Upper lobe of right lung (tissue), 1 donor: ENCODE measurements around the gene USP25. TPM values are rescaled to one million over a fixed set of nuclear protein-coding genes. Genes with fewer than 3 reads are reported as not detected.

Experiments
- ATAC-seq: fragments of 200-7000 bp; cut with Tn5 transposase; one replicate; pipeline ENCODE4 v1.9.1; 2020; ENCODE audit warnings: mild to moderate bottlenecking, moderate library complexity
- DNase-seq: peaks from one replicate; pipeline ENCODE4 v3.0.0-alpha.2; 2020
- H3K27ac ChIP-seq: fragments of 200-600 bp; one replicate; pipeline ENCODE4 v1.8.0; 2022
- H3K27me3 ChIP-seq: fragments of 200-600 bp; one replicate; pipeline ENCODE4 v1.8.0; 2022; ENCODE audit warnings: mild to moderate bottlenecking
- H3K36me3 ChIP-seq: fragments of 200-600 bp; one replicate; pipeline ENCODE4 v1.8.0; 2022
- H3K4me1 ChIP-seq: fragments of 200-600 bp; one replicate; pipeline ENCODE4 v1.8.0; 2022
- H3K4me3 ChIP-seq: fragments of 200-600 bp; one replicate; pipeline ENCODE4 v1.8.0; 2022; ENCODE audit warnings: mild to moderate bottlenecking
- H3K9me3 ChIP-seq: fragments of 200-600 bp; one replicate; pipeline ENCODE4 v1.8.0; 2022
- CTCF ChIP-seq: fragments of 200-600 bp; IDR thresholded peaks from one replicate; pipeline ENCODE4 v1.8.0; 2022; ENCODE audit warnings: antibody characterized with exemption
- intact Hi-C: fragments of 100-400 bp; cut with DNase I; formaldehyde crosslinking; loops from one replicate; pipeline ENCODE4 v1.11.0; 2022
- total RNA-seq: library from RNA; stranded (reverse); fragmentation: NEBNext Ultra II Directional; extraction: Animal tissue kit (Norgen Biotek cat#: 25700); gene quantifications from one replicate; pipeline ENCODE4 v1.2.1, GENCODE V29; 2021
- donor health status: DM: no; HTN: yes; CAD: no; lungs with severe emphysema.

The USP25 gene
- total RNA-seq, 1 donor from 2014 or later = 65.0 TPM

DNA sequence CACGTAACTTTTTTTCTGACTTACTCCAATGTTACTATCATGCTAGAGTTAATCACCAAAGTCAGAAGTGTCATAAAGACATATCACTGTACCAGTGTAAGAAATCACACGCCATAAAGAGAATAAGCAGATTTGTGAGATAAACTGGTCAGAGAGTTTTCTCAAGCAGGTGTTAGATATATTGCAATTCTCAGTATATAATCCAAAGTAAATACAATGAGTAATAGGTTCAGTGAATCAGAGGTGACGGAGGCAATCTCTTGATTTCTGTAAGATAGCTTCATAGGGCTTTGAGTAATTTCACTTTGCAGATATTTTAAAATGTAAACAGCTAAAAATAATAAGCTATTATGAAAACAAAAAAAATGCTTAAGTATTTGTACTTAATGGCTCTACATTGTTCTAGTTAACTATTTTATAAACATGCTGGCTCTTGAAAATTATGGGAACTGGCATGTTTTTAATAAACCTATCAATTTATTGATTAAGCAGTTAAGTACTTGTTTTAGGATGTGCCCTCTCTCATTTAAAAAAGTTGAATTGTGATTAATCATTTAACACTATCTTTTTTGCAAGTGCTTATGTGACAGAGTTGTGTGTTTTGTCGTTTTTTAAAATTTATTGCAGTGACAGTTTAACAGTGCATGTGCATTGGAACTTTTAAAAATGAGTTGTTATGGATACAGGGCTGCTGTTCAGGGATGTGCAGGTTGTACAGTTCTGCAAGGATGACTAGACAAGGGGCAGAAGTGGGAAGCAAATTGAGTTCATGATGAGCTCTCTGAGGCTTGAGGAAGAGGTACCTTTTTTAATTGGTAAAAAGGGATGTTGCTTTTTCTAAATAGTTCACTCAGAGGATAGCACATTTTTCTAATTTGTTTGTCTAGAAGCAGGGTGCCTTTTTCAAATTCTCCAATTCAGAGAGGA, 119.1 kb downstream of the USP25 start:
- ATAC-seq = no peak
- Histone ChIP-seq H3K27ac (no peak overlapping the region), H3K4me1 (no peaks in the 10 kb centered on the region), H3K9me3 (no peaks in the 10 kb centered on the region), H3K4me3 (no peak overlapping the region), H3K36me3 (peaks cover 7% of the 10 kb centered on the region), H3K27me3 (no peaks in the 10 kb centered on the region)
- intact Hi-C loops = no loop called here
- TF ChIP-seq CTCF = no peak
- DNase-seq = no peak

GRCh38 chr21:15849927-15850326, 120.1 kb downstream of the USP25 start:
- ATAC-seq = no peak
- no peak for DNase-seq
- Histone ChIP-seq H3K27ac (no peak overlapping the region), H3K9me3 (no peaks in the 10 kb centered on the region), H3K36me3 (peaks cover 18% of the 10 kb centered on the region), H3K4me3 (no peak overlapping the region), H3K27me3 (no peaks in the 10 kb centered on the region), H3K4me1 (no peaks in the 10 kb centered on the region)
- intact Hi-C loops = no loop called here
- TF ChIP-seq CTCF = no peak

- Histone ChIP-seq H3K27me3 (no peaks in the 10 kb centered on the region), H3K36me3 (peaks cover 24% of the 10 kb centered on the region), H3K9me3 (no peaks in the 10 kb centered on the region), H3K27ac (no peak overlapping the region), H3K4me1 (no peaks in the 10 kb centered on the region), H3K4me3 (no peak overlapping the region)
- intact Hi-C loops = no loop called here
- ATAC-seq = no peak
- TF ChIP-seq CTCF = no peak
- no peak for DNase-seq
These were observed 120.9 kb downstream of the USP25 start for GRCh38 chr21:15850645-15851044.

- H3K36me3 ChIP-seq = peaks cover 25% of the 10 kb centered on the region
- no peak overlapping the region for H3K27ac ChIP-seq
- ATAC-seq (no peak), DNase-seq (no peak)
- no peaks in the 10 kb centered on the region for H3K4me1 ChIP-seq
- H3K4me3 ChIP-seq = no peak overlapping the region
- H3K9me3 ChIP-seq = no peaks in the 10 kb centered on the region
- intact Hi-C loops = no loop called here
- TF ChIP-seq CTCF = no peak
- H3K27me3 ChIP-seq = no peaks in the 10 kb centered on the region
These were observed 122.4 kb downstream of the USP25 start for GRCh38 chr21:15852146-15852545.

- no peak for TF ChIP-seq CTCF
- Histone ChIP-seq H3K36me3 (peaks cover 19% of the 10 kb centered on the region), H3K4me1 (peaks cover 4% of the 10 kb centered on the region), H3K4me3 (no peak overlapping the region), H3K27me3 (no peaks in the 10 kb centered on the region), H3K9me3 (no peaks in the 10 kb centered on the region), H3K27ac (no peak overlapping the region)
- intact Hi-C loops = no loop called here
- DNase-seq = no peak
- ATAC-seq = no peak
These were observed 123.3 kb downstream of the USP25 start for GRCh38 chr21:15853126-15853525.
